ENCODE data around the gene LRRFIP2.

DNA sequence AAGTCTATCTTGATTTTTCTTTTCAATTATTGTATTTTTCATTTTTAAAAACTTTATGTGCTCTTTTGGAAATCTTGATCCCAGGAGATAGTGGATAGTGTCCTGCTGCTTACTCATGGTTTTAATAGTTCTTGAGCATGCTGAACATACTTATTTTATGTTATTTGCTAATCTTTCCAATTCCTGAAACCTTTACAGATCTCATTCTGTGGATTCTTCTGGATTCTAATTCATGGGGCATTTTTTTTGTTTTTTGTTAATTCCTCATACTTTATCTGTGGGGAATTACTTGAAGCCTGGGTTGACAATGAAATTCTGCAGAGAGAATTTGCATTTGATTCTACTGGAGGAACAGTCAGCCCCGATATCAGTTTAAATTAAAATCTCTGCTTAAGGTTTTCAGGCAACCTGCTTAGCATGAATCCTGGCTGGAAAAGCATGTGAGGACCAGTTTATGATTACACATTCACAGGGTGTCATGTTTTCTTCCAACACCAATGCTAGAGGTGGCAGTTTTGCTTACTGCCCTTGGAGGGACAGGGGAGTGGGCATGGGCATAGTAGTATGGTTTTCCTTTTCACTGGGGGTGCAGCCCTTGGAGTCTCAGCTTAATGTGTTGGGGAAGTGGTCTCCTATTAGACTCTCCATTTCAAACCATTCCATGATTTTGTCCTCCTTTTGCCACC lies 135.1 kb downstream of the LRRFIP2 start:
- TF ChIP-seq, protein P1, sequence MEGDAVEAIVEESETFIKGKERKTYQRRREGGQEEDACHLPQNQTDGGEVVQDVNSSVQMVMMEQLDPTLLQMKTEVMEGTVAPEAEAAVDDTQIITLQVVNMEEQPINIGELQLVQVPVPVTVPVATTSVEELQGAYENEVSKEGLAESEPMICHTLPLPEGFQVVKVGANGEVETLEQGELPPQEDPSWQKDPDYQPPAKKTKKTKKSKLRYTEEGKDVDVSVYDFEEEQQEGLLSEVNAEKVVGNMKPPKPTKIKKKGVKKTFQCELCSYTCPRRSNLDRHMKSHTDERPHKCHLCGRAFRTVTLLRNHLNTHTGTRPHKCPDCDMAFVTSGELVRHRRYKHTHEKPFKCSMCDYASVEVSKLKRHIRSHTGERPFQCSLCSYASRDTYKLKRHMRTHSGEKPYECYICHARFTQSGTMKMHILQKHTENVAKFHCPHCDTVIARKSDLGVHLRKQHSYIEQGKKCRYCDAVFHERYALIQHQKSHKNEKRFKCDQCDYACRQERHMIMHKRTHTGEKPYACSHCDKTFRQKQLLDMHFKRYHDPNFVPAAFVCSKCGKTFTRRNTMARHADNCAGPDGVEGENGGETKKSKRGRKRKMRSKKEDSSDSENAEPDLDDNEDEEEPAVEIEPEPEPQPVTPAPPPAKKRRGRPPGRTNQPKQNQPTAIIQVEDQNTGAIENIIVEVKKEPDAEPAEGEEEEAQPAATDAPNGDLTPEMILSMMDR (IDR thresholded peaks at IDR 0.05; ENCODE audit: control extremely low read depth in 1 of 3, insufficient read depth in 1 of 3, low read depth in 1 of 3, low read length in 3 of 3) = no peak
- TF ChIP-seq GABPA (IDR thresholded peaks at IDR 0.05; ENCODE audit: borderline replicate concordance, insufficient read depth, low read length) (no peak), EZH2 (IDR thresholded peaks at IDR 0.05; ENCODE audit: low read depth, low read length, severe bottlenecking) (no peak), TAF1 (IDR thresholded peaks at IDR 0.05; ENCODE audit: low read depth, low read length) (no peak), POLR2A (IDR thresholded peaks at IDR 0.05; ENCODE audit: control extremely low read depth in 1 of 2, low read depth in 2 of 2, low read length in 2 of 2) (no peak), POLR2AphosphoS5 (IDR thresholded peaks at IDR 0.05; ENCODE audit: low read depth, low read length) (no peak)
- TF ChIP-seq, protein P2, sequence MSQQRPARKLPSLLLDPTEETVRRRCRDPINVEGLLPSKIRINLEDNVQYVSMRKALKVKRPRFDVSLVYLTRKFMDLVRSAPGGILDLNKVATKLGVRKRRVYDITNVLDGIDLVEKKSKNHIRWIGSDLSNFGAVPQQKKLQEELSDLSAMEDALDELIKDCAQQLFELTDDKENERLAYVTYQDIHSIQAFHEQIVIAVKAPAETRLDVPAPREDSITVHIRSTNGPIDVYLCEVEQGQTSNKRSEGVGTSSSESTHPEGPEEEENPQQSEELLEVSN (IDR thresholded peaks at IDR 0.05) = no peak
